Lower lobe of right lung (tissue), 2 donors: ENCODE measurements around the gene RRM1. TPM values are rescaled to one million over a fixed set of nuclear protein-coding genes. Genes with fewer than 3 reads are reported as not detected.
A peak's percentile ranks its signal among the peaks of the same experiment; 100 is the strongest.

Experiments used
- ATAC-seq, 2 donors: fragments of 200-7000 bp; cut with Tn5 transposase; one replicate each; pipeline ENCODE4 v1.9.1; 2020 to 2022; ENCODE audit warnings: mild to moderate bottlenecking in 2 of 2, moderate library complexity in 2 of 2
- DNase-seq: peaks from one replicate; pipeline ENCODE4 v3.0.0-alpha.2; 2020
- H3K27ac ChIP-seq: fragments of 200-600 bp; one replicate; pipeline ENCODE4 v1.8.0; 2022
- H3K27me3 ChIP-seq: fragments of 200-600 bp; one replicate; pipeline ENCODE4 v1.8.0; 2022; ENCODE audit warnings: low read depth
- H3K36me3 ChIP-seq: fragments of 200-600 bp; one replicate; pipeline ENCODE4 v1.8.0; 2022; ENCODE audit warnings: mild to moderate bottlenecking
- H3K4me1 ChIP-seq: fragments of 200-600 bp; one replicate; pipeline ENCODE4 v1.8.0; 2022
- H3K4me3 ChIP-seq: fragments of 200-600 bp; one replicate; pipeline ENCODE4 v1.8.0; 2022; ENCODE audit warnings: mild to moderate bottlenecking
- H3K9me3 ChIP-seq: fragments of 200-600 bp; one replicate; pipeline ENCODE4 v1.8.0; 2022
- intact Hi-C: fragments of 100-400 bp; cut with DNase I; formaldehyde crosslinking; loops from one replicate; pipeline ENCODE4 v1.11.0; 2022
- total RNA-seq: library from RNA; stranded (reverse); fragmentation: NEBNext Ultra II Directional; extraction: Animal tissue kit (Norgen Biotek cat#: 25700); gene quantifications from one replicate; pipeline ENCODE4 v1.2.1, GENCODE V29; 2021
- TF ChIP-seq, protein P1 (sequence below): fragments of 200-600 bp; IDR thresholded peaks from one replicate; pipeline ENCODE4 v1.8.0; 2022; ENCODE audit warnings: antibody characterized with exemption, mild to moderate bottlenecking
- donor health status: DM: no; HTN: yes; CAD: no; lungs with severe emphysema.

RRM1 gene
- total RNA-seq, 1 donor from 2014 or later = 23.7 TPM

DNA sequence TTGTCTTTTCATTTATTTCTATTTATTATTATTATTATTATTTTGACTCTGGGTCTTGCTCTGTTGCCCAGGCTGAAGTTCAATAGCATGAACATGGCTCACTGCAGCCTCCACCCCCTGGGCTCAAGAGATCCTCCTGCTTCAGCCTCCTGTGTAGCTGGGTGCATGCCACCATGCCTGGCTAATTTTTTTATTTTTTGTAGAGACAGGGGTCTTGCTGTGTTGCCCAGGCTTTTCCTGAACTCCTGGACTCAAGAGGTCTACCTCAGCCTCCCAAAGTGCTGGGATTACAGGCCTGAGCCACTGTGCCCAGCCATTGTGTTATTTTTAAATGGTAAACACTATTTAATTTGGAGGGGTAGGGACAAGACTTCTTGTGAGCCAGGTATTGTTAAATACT lies 23.3 kb upstream of the RRM1 start:
- Histone ChIP-seq H3K27ac (no peak overlapping the region), H3K9me3 (no peaks in the 10 kb centered on the region)
- intact Hi-C loops = loop anchor here (5.0 kb wide), 1 partner anchor 224 kb away; no protein-coding TSS in a partner anchor

DNA sequence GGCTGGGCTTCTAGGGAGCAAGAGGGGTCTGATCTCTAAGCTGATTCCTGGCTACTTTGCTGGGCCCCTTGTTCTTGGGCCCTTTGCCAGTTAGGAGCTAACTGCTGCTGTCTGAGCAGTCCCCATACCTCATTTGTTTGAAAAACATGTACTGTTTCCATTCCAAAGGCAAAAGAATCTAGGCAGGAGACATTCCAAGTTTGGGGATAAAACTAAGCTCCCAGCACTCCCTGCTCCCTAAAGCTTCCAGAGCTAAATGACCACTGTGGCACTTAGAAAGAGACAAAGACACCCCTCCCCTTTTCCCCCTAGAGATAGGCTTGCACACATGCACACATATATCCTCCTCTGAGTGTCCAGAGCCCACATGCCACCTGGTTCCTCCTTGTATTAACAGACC lies 22.7 kb upstream of the RRM1 start:
- intact Hi-C loops = loop anchor here (5.0 kb wide), 1 partner anchor 225 kb away; no protein-coding TSS in a partner anchor
- DNase-seq (no peak), ATAC-seq (peak in 1 of 2 donors; percentile 16)
- H3K36me3 ChIP-seq = peaks cover 33% of the 10 kb centered on the region
- H3K4me3 ChIP-seq = no peak overlapping the region
- H3K9me3 ChIP-seq = no peaks in the 10 kb centered on the region
- no peaks in the 10 kb centered on the region for H3K27me3 ChIP-seq
- no peak overlapping the region for H3K27ac ChIP-seq
- peaks cover 24% of the 10 kb centered on the region for H3K4me1 ChIP-seq
- TF ChIP-seq, protein P1, sequence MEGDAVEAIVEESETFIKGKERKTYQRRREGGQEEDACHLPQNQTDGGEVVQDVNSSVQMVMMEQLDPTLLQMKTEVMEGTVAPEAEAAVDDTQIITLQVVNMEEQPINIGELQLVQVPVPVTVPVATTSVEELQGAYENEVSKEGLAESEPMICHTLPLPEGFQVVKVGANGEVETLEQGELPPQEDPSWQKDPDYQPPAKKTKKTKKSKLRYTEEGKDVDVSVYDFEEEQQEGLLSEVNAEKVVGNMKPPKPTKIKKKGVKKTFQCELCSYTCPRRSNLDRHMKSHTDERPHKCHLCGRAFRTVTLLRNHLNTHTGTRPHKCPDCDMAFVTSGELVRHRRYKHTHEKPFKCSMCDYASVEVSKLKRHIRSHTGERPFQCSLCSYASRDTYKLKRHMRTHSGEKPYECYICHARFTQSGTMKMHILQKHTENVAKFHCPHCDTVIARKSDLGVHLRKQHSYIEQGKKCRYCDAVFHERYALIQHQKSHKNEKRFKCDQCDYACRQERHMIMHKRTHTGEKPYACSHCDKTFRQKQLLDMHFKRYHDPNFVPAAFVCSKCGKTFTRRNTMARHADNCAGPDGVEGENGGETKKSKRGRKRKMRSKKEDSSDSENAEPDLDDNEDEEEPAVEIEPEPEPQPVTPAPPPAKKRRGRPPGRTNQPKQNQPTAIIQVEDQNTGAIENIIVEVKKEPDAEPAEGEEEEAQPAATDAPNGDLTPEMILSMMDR = no peak

More for the DNA sequence above, 23.3 kb upstream of the RRM1 start:
- DNase-seq (no peak), ATAC-seq (no peak)
- TF ChIP-seq, protein P1 = no peak
- H3K4me1 ChIP-seq = peaks cover 27% of the 10 kb centered on the region
- no peak overlapping the region for H3K4me3 ChIP-seq
- no peaks in the 10 kb centered on the region for H3K27me3 ChIP-seq
- H3K36me3 ChIP-seq = peaks cover 33% of the 10 kb centered on the region

DNA sequence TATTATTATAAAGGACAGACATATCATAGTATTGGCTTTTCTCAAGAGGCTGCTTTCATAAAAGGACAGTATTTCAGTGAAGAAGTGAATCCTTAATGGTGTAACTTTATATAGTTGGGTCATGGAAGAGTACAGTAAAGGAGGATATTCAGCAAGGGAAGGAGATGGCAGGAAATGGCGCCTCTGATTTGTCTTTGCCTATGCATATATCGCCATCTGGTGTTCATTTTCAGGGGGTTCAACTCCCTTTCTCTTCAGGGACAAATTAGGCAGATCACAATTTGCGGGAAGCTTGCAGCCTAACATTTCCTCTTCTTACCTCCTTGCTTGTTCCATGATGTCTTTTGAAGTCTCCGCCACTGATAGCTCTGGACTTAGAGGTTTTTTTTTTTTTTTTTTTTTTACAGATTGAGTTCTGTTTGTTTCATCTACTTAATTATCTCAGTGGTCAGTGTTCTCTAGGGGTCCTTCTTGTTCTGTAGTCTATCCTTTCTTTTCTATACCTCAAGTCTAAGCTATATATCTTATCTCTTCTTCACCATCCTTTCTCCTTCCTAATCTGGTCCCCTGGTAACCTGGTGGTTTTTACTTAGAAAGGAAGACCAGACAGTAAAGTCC lies 21.8 kb upstream of the RRM1 start:
- DNase-seq (no peak), ATAC-seq (peak; percentile 86 to 93)
- Histone ChIP-seq H3K27me3 (no peaks in the 10 kb centered on the region), H3K4me1 (peaks cover 24% of the 10 kb centered on the region), H3K9me3 (no peaks in the 10 kb centered on the region), H3K4me3 (no peak overlapping the region), H3K36me3 (peaks cover 33% of the 10 kb centered on the region), H3K27ac (no peak overlapping the region)
- intact Hi-C loops = loop anchor here (5.0 kb wide), 1 partner anchor 225 kb away; no protein-coding TSS in a partner anchor
- TF ChIP-seq, protein P1 = peak; percentile 81

DNA sequence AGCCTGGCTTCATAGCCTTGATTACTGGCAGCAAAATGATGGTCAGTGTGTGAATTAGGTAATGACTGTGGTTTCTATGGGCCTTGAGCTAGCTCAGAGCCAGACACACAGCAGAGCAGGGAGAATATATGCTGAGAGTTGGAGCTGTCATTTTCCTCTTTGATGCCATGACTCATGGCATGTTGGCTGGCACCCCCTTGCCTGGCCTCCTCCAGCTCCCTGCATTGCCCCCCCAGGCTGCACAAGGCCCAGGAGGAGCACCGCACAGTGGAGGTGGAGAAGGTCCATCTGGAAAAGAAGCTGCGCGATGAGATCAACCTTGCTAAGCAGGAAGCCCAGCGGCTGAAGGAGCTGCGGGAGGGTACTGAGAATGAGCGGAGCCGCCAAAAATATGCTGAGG lies 20.3 kb upstream of the RRM1 start:
- TF ChIP-seq, protein P1 = no peak
- ATAC-seq = peak; percentile 17 to 40
- Histone ChIP-seq H3K4me3 (no peak overlapping the region), H3K27me3 (no peaks in the 10 kb centered on the region), H3K4me1 (peaks cover 12% of the 10 kb centered on the region), H3K27ac (no peak overlapping the region), H3K36me3 (peaks cover 33% of the 10 kb centered on the region), H3K9me3 (no peaks in the 10 kb centered on the region)
- DNase-seq = no peak
- intact Hi-C loops = loop anchor here (5.0 kb wide), 1 partner anchor 227 kb away; no protein-coding TSS in a partner anchor

DNA sequence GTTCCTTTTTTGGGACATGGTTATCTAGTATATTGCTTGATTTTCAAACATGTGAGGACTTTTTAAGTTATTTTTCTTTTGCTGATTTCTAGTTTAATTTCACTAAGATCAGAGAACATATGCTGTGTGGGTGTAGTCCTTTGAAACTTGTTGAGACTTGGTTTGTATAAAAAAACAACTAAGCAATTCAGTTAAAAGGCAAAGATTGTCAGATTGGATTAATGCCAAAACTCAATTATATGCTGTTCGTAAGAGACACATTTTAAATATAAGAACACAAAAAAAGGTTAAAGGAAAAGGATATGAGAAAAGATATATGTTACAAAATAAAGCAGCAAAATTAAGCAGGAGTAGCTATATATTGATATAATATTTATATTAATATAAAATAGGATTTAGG lies 17.8 kb upstream of the RRM1 start:
- TF ChIP-seq, protein P1 = no peak
- intact Hi-C loops = no loop called here
- ATAC-seq = no peak

More for the DNA sequence above, 17.8 kb upstream of the RRM1 start:
- DNase-seq = no peak
- Histone ChIP-seq H3K4me1 (peaks cover 8% of the 10 kb centered on the region), H3K27ac (no peak overlapping the region), H3K27me3 (no peaks in the 10 kb centered on the region), H3K4me3 (no peak overlapping the region), H3K9me3 (no peaks in the 10 kb centered on the region), H3K36me3 (peaks cover 33% of the 10 kb centered on the region)
